ENCODE measurements around the gene OR51S1.

Gene OR51S1

GRCh38 chr11:4886186-4886585 lies 37.2 kb upstream of the OR51S1 start:
- Histone ChIP-seq H3F3A (ENCODE audit: control insufficient read depth, insufficient read depth) (no peaks in the 10 kb centered on the region), H3K27ac (ENCODE audit: low read depth, low read length) (no peak overlapping the region), H3K9me2 (replicated peaks; ENCODE audit: control insufficient read depth, low read length) (no peaks in the 10 kb centered on the region), H3K36me3 (ENCODE audit: control insufficient read depth, low read length) (no peaks in the 10 kb centered on the region), H3K27me3 (ENCODE audit: control insufficient read depth, low read length) (no peaks in the 10 kb centered on the region), H3K4me3 (ENCODE audit: low read length) (no peak overlapping the region), H3K4me1 (ENCODE audit: control insufficient read depth, low read length) (no peaks in the 10 kb centered on the region), H4K20me1 (ENCODE audit: control insufficient read depth, insufficient read depth, low read depth, low read length) (no peaks in the 10 kb centered on the region), H3K4me2 (ENCODE audit: low read length) (no peak overlapping the region), H3K79me2 (ENCODE audit: control insufficient read depth, low read length) (no peaks in the 10 kb centered on the region), H3K9me3 (ENCODE audit: control insufficient read depth, insufficient read depth, low read length) (no peaks in the 10 kb centered on the region)
- TF ChIP-seq EZH2phosphoT487 (IDR thresholded peaks at IDR 0.05; ENCODE audit: borderline replicate concordance, low read length) (no peak), CTCF (IDR thresholded peaks at IDR 0.05; ENCODE audit: low read depth, low read length, poor library complexity, severe bottlenecking) (no peak)

DNA sequence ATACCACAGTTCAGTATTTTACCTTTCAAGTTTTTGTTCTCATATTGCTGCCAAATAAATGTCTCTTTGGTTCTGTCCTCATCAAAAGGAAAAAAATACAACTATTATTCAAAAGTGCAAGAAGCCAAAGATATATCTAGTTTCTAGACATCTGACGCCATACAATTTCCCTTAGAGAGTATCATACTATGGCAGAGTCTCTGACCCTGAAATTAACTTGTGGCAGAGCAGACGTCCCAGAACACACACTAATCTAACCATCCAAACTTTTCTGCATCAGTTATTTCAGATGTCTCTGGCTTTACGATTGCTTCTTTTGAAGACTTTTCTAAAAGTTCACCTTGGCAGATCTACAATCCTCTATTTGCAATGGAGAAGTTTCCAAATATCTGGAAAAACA lies 35.4 kb upstream of the OR51S1 start:
- Histone ChIP-seq H3K9me2 (replicated peaks; ENCODE audit: control insufficient read depth, low read length) (no peaks in the 10 kb centered on the region), H3F3A (ENCODE audit: control insufficient read depth, insufficient read depth) (no peaks in the 10 kb centered on the region), H3K4me2 (ENCODE audit: low read length) (no peak overlapping the region), H3K27ac (ENCODE audit: low read depth, low read length) (no peak overlapping the region), H3K27me3 (ENCODE audit: control insufficient read depth, low read length) (no peaks in the 10 kb centered on the region), H3K4me3 (ENCODE audit: low read length) (no peak overlapping the region), H3K4me1 (ENCODE audit: control insufficient read depth, low read length) (no peaks in the 10 kb centered on the region), H3K79me2 (ENCODE audit: control insufficient read depth, low read length) (no peaks in the 10 kb centered on the region), H3K9me3 (ENCODE audit: control insufficient read depth, insufficient read depth, low read length) (no peaks in the 10 kb centered on the region), H4K20me1 (ENCODE audit: control insufficient read depth, insufficient read depth, low read depth, low read length) (no peaks in the 10 kb centered on the region), H3K36me3 (ENCODE audit: control insufficient read depth, low read length) (no peaks in the 10 kb centered on the region)
- no peak for TF ChIP-seq EZH2phosphoT487 (IDR thresholded peaks at IDR 0.05; ENCODE audit: borderline replicate concordance, low read length)
- TF ChIP-seq CTCF (IDR thresholded peaks at IDR 0.05; ENCODE audit: low read depth, low read length, poor library complexity, severe bottlenecking) = no peak

GRCh38 chr11:4882543-4882942 lies 33.5 kb upstream of the OR51S1 start:
- no peaks in the 10 kb centered on the region for H3K9me2 ChIP-seq (replicated peaks; ENCODE audit: control insufficient read depth, low read length)
- no peaks in the 10 kb centered on the region for H3K36me3 ChIP-seq (ENCODE audit: control insufficient read depth, low read length)
- no peak overlapping the region for H3K4me2 ChIP-seq (ENCODE audit: low read length)
- no peaks in the 10 kb centered on the region for H3K4me1 ChIP-seq (ENCODE audit: control insufficient read depth, low read length)
- H4K20me1 ChIP-seq (ENCODE audit: control insufficient read depth, insufficient read depth, low read depth, low read length) = no peaks in the 10 kb centered on the region
- TF ChIP-seq EZH2phosphoT487 (IDR thresholded peaks at IDR 0.05; ENCODE audit: borderline replicate concordance, low read length) = no peak
- TF ChIP-seq CTCF (IDR thresholded peaks at IDR 0.05; ENCODE audit: low read depth, low read length, poor library complexity, severe bottlenecking) = no peak
- H3F3A ChIP-seq (ENCODE audit: control insufficient read depth, insufficient read depth) = no peaks in the 10 kb centered on the region
- no peaks in the 10 kb centered on the region for H3K9me3 ChIP-seq (ENCODE audit: control insufficient read depth, insufficient read depth, low read length)
- no peaks in the 10 kb centered on the region for H3K27me3 ChIP-seq (ENCODE audit: control insufficient read depth, low read length)
- no peak overlapping the region for H3K27ac ChIP-seq (ENCODE audit: low read depth, low read length)
- H3K4me3 ChIP-seq (ENCODE audit: low read length) = no peak overlapping the region
- H3K79me2 ChIP-seq (ENCODE audit: control insufficient read depth, low read length) = no peaks in the 10 kb centered on the region

Measured in DOHH2 (cell line).